OCI-LY7 (cell line): ENCODE data around the gene CORO6. TPM values are rescaled to one million over a fixed set of nuclear protein-coding genes. Genes with fewer than 3 reads are reported as not detected.
A peak's percentile ranks its signal among the peaks of the same experiment; 100 is the strongest.

Source experiments
- BruUV-seq: library from RNA; stranded (reverse); fragments of 400-500 nt; replicated peaks from 2 replicates; lab custom pipeline; 2021; lab: Mats Ljungman, UMichigan
- CTCF ChIA-PET: fragments of 300-600 bp; sonication (Branson Sonifier 250); formaldehyde crosslinking; loops from one replicate; lab custom pipeline; 2022; ENCODE audit warnings: antibody characterized with exemption; ENCODE audit not compliant: unreplicated experiment; lab: Charles Lee
- POLR2A ChIA-PET: fragments of 300-600 bp; sonication (Branson Sonifier 250); formaldehyde crosslinking; loops from one replicate; lab custom pipeline; 2022; ENCODE audit warnings: antibody characterized with exemption; lab: Charles Lee
- DNase-seq: peaks from one replicate; pipeline ENCODE4 v3.0.0-alpha.2; 2015; ENCODE audit warnings: low spot score
- H2AFZ ChIP-seq: fragments of 200-600 bp; sonication (generic), shearing (Covaris generic); 2 replicates; pipeline ENCODE4 v1.6.1; 2014; ENCODE audit warnings: mild to moderate bottlenecking, antibody characterized with exemption, low read length, moderate library complexity
- H3K27ac ChIP-seq: fragments of 200-600 bp; sonication (generic); 2 replicates; pipeline ENCODE4 v1.5.1; 2014; ENCODE audit warnings: mixed run types, low read depth, mild to moderate bottlenecking, moderate library complexity, low read length, inconsistent platforms; ENCODE audit not compliant: poor library complexity, severe bottlenecking
- H3K36me3 ChIP-seq: fragments of 200-600 bp; sonication (generic); 2 replicates; pipeline ENCODE4 v1.6.1; 2014; ENCODE audit warnings: mild to moderate bottlenecking, antibody characterized with exemption, low read length, moderate library complexity, mixed read lengths; ENCODE audit not compliant: insufficient read depth
- H3K4me1 ChIP-seq: fragments of 200-600 bp; sonication (generic); 2 replicates; pipeline ENCODE4 v1.5.1; 2014; ENCODE audit warnings: mild to moderate bottlenecking, low read length; ENCODE audit not compliant: insufficient read depth, poor library complexity, severe bottlenecking
- H3K4me2 ChIP-seq: fragments of 200-600 bp; sonication (generic); 2 replicates; pipeline ENCODE4 v1.6.1; 2014; ENCODE audit warnings: mild to moderate bottlenecking, low read length
- H3K4me3 ChIP-seq: fragments of 200-600 bp; sonication (generic); 2 replicates; pipeline ENCODE4 v1.5.1; 2014; ENCODE audit warnings: mild to moderate bottlenecking, low read depth, low read length; ENCODE audit not compliant: poor library complexity, severe bottlenecking
- H3K79me2 ChIP-seq: fragments of 200-600 bp; sonication (generic); 2 replicates; pipeline ENCODE4 v1.6.1; 2016; ENCODE audit warnings: low read depth, mild to moderate bottlenecking, low read length, moderate library complexity, mixed read lengths; ENCODE audit not compliant: insufficient read depth
- H3K9me2 ChIP-seq: fragments of 200-600 bp; sonication (generic); 2 replicates; pipeline ENCODE4 v1.6.1; 2016; ENCODE audit warnings: mild to moderate bottlenecking, low read length, mixed read lengths; ENCODE audit not compliant: insufficient read depth
- H3K9me3 ChIP-seq: fragments of 200-600 bp; sonication (generic); 2 replicates; pipeline ENCODE4 v1.6.1; 2014; ENCODE audit warnings: mild to moderate bottlenecking, mixed run types, low read length, mixed read lengths
- H4K20me1 ChIP-seq: fragments of 200-600 bp; sonication (generic); 2 replicates; pipeline ENCODE4 v1.6.1; 2014; ENCODE audit warnings: mild to moderate bottlenecking, antibody characterized with exemption, low read length, moderate library complexity, mixed read lengths; ENCODE audit not compliant: insufficient read depth
- CTCF ChIP-seq: fragments of 200-600 bp; sonication (generic); conservative IDR thresholded peaks from 2 replicates; pipeline ENCODE4 v1.5.1; 2014; ENCODE audit warnings: mild to moderate bottlenecking, antibody characterized with exemption, low read length, moderate library complexity, mixed read lengths
- EZH2phosphoT487 ChIP-seq: fragments of 200-600 bp; sonication (generic); IDR thresholded peaks from 2 replicates; pipeline ENCODE4 v1.6.1; 2018; ENCODE audit warnings: low read depth, borderline replicate concordance, mild to moderate bottlenecking, mixed run types, antibody characterized with exemption, low read length, moderate library complexity, mixed read lengths
- intact Hi-C: fragments of 100-400 bp; cut with micrococcal nuclease; formaldehyde crosslinking; loops from one replicate; pipeline ENCODE4 v1.10.0; 2022; ENCODE audit not compliant: unreplicated experiment
- total RNA-seq, 2 experiments: library from RNA; depleted of rRNA in 1 of 2; stranded (reverse); fragments of >200 nt in 1 of 2; shearing (Covaris generic) in 1 of 2; gene quantifications; 2 replicates each; pipeline ENCODE4 v1.2.3, GENCODE V29; 2014 to 2022

Gene CORO6
- total RNA-seq, 2 experiments from 2014 or later, result 5.9 to 6.2 TPM

- H3K4me1 ChIP-seq, result peaks cover 44% of the 10 kb centered on the region
- BruUV-seq, result no TSS peak
- TF ChIP-seq EZH2phosphoT487, result no peak
- peak; percentile 64 for TF ChIP-seq CTCF
- H4K20me1 ChIP-seq, result 0 out of 2 replicates have a peak, but pooled peaks cover 10% of the 10 kb centered on the region
- no peak overlapping the region for H3K27ac ChIP-seq
- no peak overlapping the region for H3K4me2 ChIP-seq
- no peaks in the 10 kb centered on the region for H3K9me3 ChIP-seq
- H2AFZ ChIP-seq, result no peak overlapping the region
- no peaks in the 10 kb centered on the region for H3K36me3 ChIP-seq
- ChIA-PET CTCF (interaction anchor here (0.5 kb wide), 1 partner anchor 46 kb away, joined by 3 read pairs; no protein-coding TSS in a partner anchor), POLR2A (interaction anchor here (0.7 kb wide), 1 partner anchor 12 kb away, joined by 3 read pairs; no protein-coding TSS in a partner anchor)
- H3K79me2 ChIP-seq, result no peaks in the 10 kb centered on the region
- H3K9me2 ChIP-seq, result no peaks in the 10 kb centered on the region
- H3K4me3 ChIP-seq, result no peak overlapping the region
- intact Hi-C loops, result loop anchor here (1.0 to 5.0 kb wide), 4 partner anchors 37 to 473 kb away; no protein-coding TSS in a partner anchor
- peak; percentile 45 for DNase-seq
Observed at GRCh38 chr17:29619251-29619650, 3.5 kb downstream of the CORO6 start.

GRCh38 chr17:29618272-29619065, 4.2 kb downstream of the CORO6 start:
- Histone ChIP-seq H3K4me1 (peaks cover 48% of the 10 kb centered on the region), H3K4me2 (peak overlapping the region; percentile 86), H2AFZ (peak overlapping the region; percentile 30; the same call in 1 of the 2 replicates), H3K79me2 (no peaks in the 10 kb centered on the region), H3K4me3 (peak overlapping the region; percentile 58), H3K36me3 (no peaks in the 10 kb centered on the region), H4K20me1 (0 out of 2 replicates have a peak, but pooled peaks cover 10% of the 10 kb centered on the region), H3K27ac (no peak overlapping the region), H3K9me3 (no peaks in the 10 kb centered on the region), H3K9me2 (no peaks in the 10 kb centered on the region)
- BruUV-seq, result no TSS peak
- 0 out of 2 replicates have a peak, but pooled peaks have one; percentile 52 for TF ChIP-seq CTCF
- TF ChIP-seq EZH2phosphoT487, result no peak
- DNase-seq, result no peak
- POLR2A ChIA-PET, result interaction anchor here (0.5 to 0.9 kb wide), 5 partner anchors 13 to 322 kb away, joined by 3 to 5 read pairs (median 3); partner anchors contain the start of gene ANKRD13B
- intact Hi-C loops, result loop anchor here (1.0 to 5.0 kb wide), 4 partner anchors 36 to 474 kb away; no protein-coding TSS in a partner anchor
- CTCF ChIA-PET, result interaction anchor here (1.7 kb wide), 1 partner anchor 161 kb away, joined by 5 read pairs; no protein-coding TSS in a partner anchor
